ENCODE measurements around the gene DLX1.

DNA sequence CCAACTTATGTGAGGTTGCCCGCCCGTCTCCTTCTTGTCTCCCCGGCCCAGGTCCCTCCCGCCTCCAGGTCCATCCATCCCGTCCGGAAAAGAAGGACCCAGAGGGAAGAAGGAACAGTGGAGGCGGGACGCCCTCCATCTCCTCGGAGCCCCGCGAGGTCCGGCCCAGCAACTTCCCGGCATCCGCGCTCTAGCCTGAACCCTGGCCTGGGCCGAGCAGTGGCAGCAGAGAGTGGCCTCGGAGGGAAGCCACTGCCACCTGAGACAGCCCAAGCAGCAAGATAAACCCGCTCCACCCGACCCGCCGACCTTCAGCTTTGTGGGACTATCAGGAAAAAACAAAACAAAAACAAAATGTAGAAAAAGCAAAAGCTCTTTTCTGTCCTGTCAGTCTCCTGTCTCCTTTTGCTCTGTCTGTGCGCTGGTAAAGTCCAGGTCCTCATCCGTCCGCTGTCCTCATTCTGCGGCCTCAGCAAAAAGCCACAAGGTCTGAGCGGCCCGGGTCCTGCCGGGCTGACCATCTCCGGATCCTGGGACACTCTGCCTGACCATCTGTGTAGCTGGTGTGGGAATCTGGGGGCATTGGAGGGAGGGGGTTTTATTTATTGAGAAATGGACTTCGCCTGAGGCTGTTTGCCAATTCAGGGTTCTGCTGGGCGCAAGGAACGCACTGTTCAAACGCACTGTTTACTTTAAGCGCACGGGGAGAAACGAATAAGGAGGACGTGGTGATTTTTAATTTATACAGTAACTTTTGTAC lies 3.1 kb downstream of the DLX1 start:
- TF ChIP-seq, protein P1, sequence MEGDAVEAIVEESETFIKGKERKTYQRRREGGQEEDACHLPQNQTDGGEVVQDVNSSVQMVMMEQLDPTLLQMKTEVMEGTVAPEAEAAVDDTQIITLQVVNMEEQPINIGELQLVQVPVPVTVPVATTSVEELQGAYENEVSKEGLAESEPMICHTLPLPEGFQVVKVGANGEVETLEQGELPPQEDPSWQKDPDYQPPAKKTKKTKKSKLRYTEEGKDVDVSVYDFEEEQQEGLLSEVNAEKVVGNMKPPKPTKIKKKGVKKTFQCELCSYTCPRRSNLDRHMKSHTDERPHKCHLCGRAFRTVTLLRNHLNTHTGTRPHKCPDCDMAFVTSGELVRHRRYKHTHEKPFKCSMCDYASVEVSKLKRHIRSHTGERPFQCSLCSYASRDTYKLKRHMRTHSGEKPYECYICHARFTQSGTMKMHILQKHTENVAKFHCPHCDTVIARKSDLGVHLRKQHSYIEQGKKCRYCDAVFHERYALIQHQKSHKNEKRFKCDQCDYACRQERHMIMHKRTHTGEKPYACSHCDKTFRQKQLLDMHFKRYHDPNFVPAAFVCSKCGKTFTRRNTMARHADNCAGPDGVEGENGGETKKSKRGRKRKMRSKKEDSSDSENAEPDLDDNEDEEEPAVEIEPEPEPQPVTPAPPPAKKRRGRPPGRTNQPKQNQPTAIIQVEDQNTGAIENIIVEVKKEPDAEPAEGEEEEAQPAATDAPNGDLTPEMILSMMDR (IDR thresholded peaks at IDR 0.05), result no peak
- TF ChIP-seq ZFX (IDR thresholded peaks at IDR 0.05; ENCODE audit: borderline replicate concordance), result no peak

Data from 22Rv1 (cell line).